K562 (cell line): ENCODE measurements around the gene KNDC1. TPM values are rescaled to one million over a fixed set of nuclear protein-coding genes. Genes with fewer than 3 reads are reported as not detected.

Experiments
- ATAC-seq: fragments of 200-7000 bp; cut with Tn5 transposase; 3 replicates; pipeline ENCODE4 v1.9.1; 2020; ENCODE audit warnings: moderate library complexity
- BruUV-seq: library from RNA; stranded (reverse); fragments of 400-500 nt; replicated peaks from 2 replicates; lab custom pipeline; 2021; lab: Mats Ljungman, UMichigan
- CTCF ChIA-PET: fragments of 300-600 bp; formaldehyde crosslinking; extraction: SDS; loops from one replicate; lab custom pipeline; 2021; ENCODE audit warnings: low intra/inter-chr PET ratio; lab: Yijun Ruan, JAX
- POLR2A ChIA-PET: fragments of 300-600, 350-650 bp; sonication (Branson Sonifier 250); formaldehyde crosslinking; extraction: SDS; loops from one replicate; lab custom pipeline; 2021; ENCODE audit warnings: antibody characterized with exemption, inconsistent platforms; lab: Yijun Ruan, JAX
- DNase-seq, 4 experiments: peaks; one replicate each; pipeline versions ENCODE4 v3.0.0 to v3.0.0-alpha.2; 2011 to 2018; ENCODE audit warnings: low spot score in 3 of 4, mixed read lengths in 3 of 4; ENCODE audit errors: extremely low read depth in 1 of 4
- FAIRE-seq: peaks from 2 replicates; lab custom pipeline; 2011; peaks lifted over from hg19 to GRCh38; lab: Jason Lieb, UNC
- H2AFZ ChIP-seq: 2 replicates; pipeline ENCODE4 v1.6.0; 2011; ENCODE audit warnings: low read depth, low read length, control low read depth, inconsistent platforms
- H3K27ac ChIP-seq: fragments of 200-600 bp; 3 replicates; pipeline ENCODE4 v1.8.0; 2011; ENCODE audit warnings: low read depth, mild to moderate bottlenecking, control low read depth, inconsistent platforms, low read length, moderate library complexity, mixed read lengths; ENCODE audit errors: extremely low read depth
- H3K27me3 ChIP-seq, 2 experiments: fragments of 300-600 bp in 1 of 2; 2 replicates in 1 of 2; 3 replicates in 1 of 2; pipeline versions ENCODE4 v1.6.0 to v1.8.0; 2011; ENCODE audit warnings: inconsistent platforms in 2 of 2, low read length in 2 of 2, mild to moderate bottlenecking in 1 of 2, mixed read lengths in 1 of 2, moderate library complexity in 1 of 2; ENCODE audit not compliant: control insufficient read depth in 2 of 2, insufficient read depth in 2 of 2
- H3K36me3 ChIP-seq: fragments of 300-600 bp; 3 replicates; pipeline ENCODE4 v1.8.0; 2011; ENCODE audit warnings: mild to moderate bottlenecking, low read length, inconsistent platforms; ENCODE audit not compliant: control insufficient read depth, insufficient read depth
- H3K4me1 ChIP-seq, 2 experiments: fragments of 200-600 bp in 1 of 2; replicated peaks in 1 of 2; 2 replicates in 1 of 2; 3 replicates in 1 of 2; pipeline versions ENCODE4 v1.5.1 to v1.8.0; 2011; ENCODE audit warnings: inconsistent platforms in 2 of 2, low read length in 2 of 2, mild to moderate bottlenecking in 1 of 2, mixed read lengths in 1 of 2, moderate library complexity in 1 of 2; ENCODE audit not compliant: control insufficient read depth in 2 of 2, insufficient read depth in 2 of 2
- H3K4me2 ChIP-seq: 2 replicates; pipeline ENCODE4 v1.6.1; 2011; ENCODE audit warnings: low read length, control low read depth, inconsistent platforms, mixed read lengths; ENCODE audit not compliant: insufficient read depth
- H3K4me3 ChIP-seq: fragments of 200-600 bp; sonication (generic), shearing (Covaris generic); 2 replicates; pipeline ENCODE4 v1.5.1; 2016; ENCODE audit warnings: control low read depth, inconsistent platforms
- H3K79me2 ChIP-seq: fragments of 200-600 bp; 3 replicates; pipeline ENCODE4 v1.8.0; 2011; ENCODE audit warnings: low read length, inconsistent platforms; ENCODE audit not compliant: control insufficient read depth, insufficient read depth
- H3K9ac ChIP-seq, 2 experiments: 2 replicates each; pipeline versions ENCODE4 v1.6.0 to v1.6.1; 2011; ENCODE audit warnings: low read depth in 2 of 2, low read length in 2 of 2, control low read depth in 1 of 2, inconsistent platforms in 1 of 2, mild to moderate bottlenecking in 1 of 2, mixed read lengths in 1 of 2; ENCODE audit not compliant: insufficient read depth in 1 of 2
- H3K9me1 ChIP-seq: one replicate; pipeline ENCODE4 v1.6.0; 2011; ENCODE audit warnings: inconsistent platforms, mild to moderate bottlenecking, low read length, moderate library complexity; ENCODE audit not compliant: control insufficient read depth, insufficient read depth
- H3K9me3 ChIP-seq: replicated peaks from 2 replicates; pipeline ENCODE4 v1.5.1; 2011; ENCODE audit warnings: low read depth, low read length, inconsistent platforms; ENCODE audit not compliant: control insufficient read depth, insufficient read depth
- H4K20me1 ChIP-seq: replicated peaks from 2 replicates; pipeline ENCODE4 v1.6.1; 2011; ENCODE audit warnings: low read length, inconsistent platforms, mixed read lengths; ENCODE audit not compliant: control insufficient read depth, insufficient read depth
- ARID4B ChIP-seq: sonication (generic); formaldehyde crosslinking; IDR thresholded peaks from 2 replicates; pipeline ENCODE4 v1.8.0; 2022; ENCODE audit warnings: mild to moderate bottlenecking, missing genetic modification reagents
- ASH1L ChIP-seq: fragments of 450-650 bp; IDR thresholded peaks from 2 replicates; pipeline ENCODE4 v1.6.1; 2018; ENCODE audit warnings: borderline replicate concordance, mild to moderate bottlenecking, low read depth; ENCODE audit not compliant: partially characterized antibody
- ATF6 ChIP-seq: sonication (generic); formaldehyde crosslinking; IDR thresholded peaks from 2 replicates; pipeline ENCODE4 v1.4.0; 2020; ENCODE audit warnings: mild to moderate bottlenecking, missing genetic modification reagents
- BCLAF1 ChIP-seq, 2 experiments: fragments of 450-650 bp in 1 of 2; IDR thresholded peaks; 2 replicates each; pipeline ENCODE4 v1.6.1; 2011 to 2017; ENCODE audit warnings: low read depth in 2 of 2, antibody characterized with exemption in 1 of 2, borderline replicate concordance in 1 of 2, low read length in 1 of 2, mild to moderate bottlenecking in 1 of 2, mixed read lengths in 1 of 2; ENCODE audit not compliant: control insufficient read depth in 1 of 2
- CREM ChIP-seq: IDR thresholded peaks from 2 replicates; pipeline ENCODE4 v1.6.1; 2014; ENCODE audit warnings: antibody characterized with exemption, low read depth
- HCFC1 ChIP-seq: IDR thresholded peaks from 2 replicates; pipeline ENCODE4 v1.6.1; 2012; ENCODE audit warnings: low read depth, low read length, improper control_type of control experiment
- HNRNPL ChIP-seq: fragments of 200-400 bp; formaldehyde crosslinking; IDR thresholded peaks from 2 replicates; pipeline ENCODE4 v1.6.1; 2017; ENCODE audit warnings: low read depth, mild to moderate bottlenecking, low read length
- NCOA2 ChIP-seq, 2 experiments: fragments of 450-650 bp; IDR thresholded peaks; 2 replicates each; pipeline ENCODE4 v1.6.1; 2018; ENCODE audit warnings: mild to moderate bottlenecking in 2 of 2, moderate library complexity in 1 of 2; ENCODE audit not compliant: partially characterized antibody in 2 of 2
- NR4A1 ChIP-seq, 2 experiments: fragments of 250-450 bp in 1 of 2; fragments of 450-650 bp in 1 of 2; sonication (Bioruptor Pico) in 1 of 2; IDR thresholded peaks; 2 replicates each; pipeline versions ENCODE4 v1.4.0 to v1.6.1; 2016 to 2020; ENCODE audit warnings: mild to moderate bottlenecking in 2 of 2, missing compliant biosample characterization in 1 of 2, missing genetic modification characterization in 1 of 2, moderate library complexity in 1 of 2
- POLR2B ChIP-seq: fragments of 450-650 bp; IDR thresholded peaks from 2 replicates; pipeline ENCODE4 v1.6.1; 2018; ENCODE audit warnings: low read depth; ENCODE audit not compliant: partially characterized antibody
- SMARCC2 ChIP-seq: fragments of 450-650 bp; IDR thresholded peaks from 2 replicates; pipeline ENCODE4 v1.6.1; 2017; ENCODE audit warnings: antibody characterized with exemption, moderate library complexity, mild to moderate bottlenecking, low read depth
- ZBED1 ChIP-seq: IDR thresholded peaks from 2 replicates; pipeline ENCODE4 v1.6.1; 2014
- WGBS: fragments of 100-300 bp; shearing (Covaris generic); methylation state at CpG from one replicate; pipeline ENCODE4 v1.1.6; 2016; ENCODE audit warnings: low coverage, mixed read lengths; ENCODE audit not compliant: insufficient coverage; ENCODE audit errors: missing lambda C conversion rate; 5-methylcytosine and 5-hydroxymethylcytosine counted together
- in situ Hi-C: fragments of 300-500 bp; cut with MboI; formaldehyde crosslinking; loops from 4 replicates; pipeline ENCODE4 v1.15.0; 2018; ENCODE audit warnings: inconsistent platforms, mixed read lengths
- intact Hi-C: fragments of 100-400 bp; cut with micrococcal nuclease; formaldehyde crosslinking; loops from 2 replicates; pipeline ENCODE4 v1.14.2; 2022
- polyA plus RNA-seq, 8 experiments: library from polyadenylated mRNA; depleted of rRNA in 4 of 8; stranded (reverse) in 5 of 8; unstranded in 3 of 8; fragments of >200 nt; fragmentation: Nextera tagmentation in 2 of 8; fragmentation: Illumina TruSeq in 1 of 8; extraction: Ambion mirVana in 2 of 8; extraction: Trizol in 1 of 8; gene quantifications; 2 replicates each; pipeline versions ENCODE4 v1.2.1 to v1.2.3, GENCODE V29; 2011 to 2014; ENCODE audit warnings: inconsistent platforms in 1 of 8, missing spikeins in 1 of 8
- total RNA-seq, 7 experiments: library from RNA; depleted of rRNA in 6 of 7; stranded (reverse); fragments of >200 nt in 6 of 7; fragmentation: Illumina TruSeq in 2 of 7; extraction: Trizol in 2 of 7; gene quantifications; 2 replicates each; pipeline versions ENCODE4 v1.2.1 to v1.2.3, GENCODE V29; 2011 to 2021; ENCODE audit warnings: low replicate concordance in 1 of 7

The KNDC1 gene
- total and polyA plus RNA-seq, 9 of the 15 experiments (the other 6 are each of a cell fraction or from before 2014, with no cell fraction given) = 0.07 to 0.26 (median 0.11) TPM; not detected in 6

GRCh38 chr10:133209117-133209516 lies 49.1 kb downstream of the KNDC1 start:
- no TSS peak for BruUV-seq
- Histone ChIP-seq H2AFZ (no peak overlapping the region), H3K4me3 (no peak overlapping the region), H3K79me2 (no peaks in the 10 kb centered on the region), H4K20me1 (no peaks in the 10 kb centered on the region), H3K27me3 (peaks cover 4 to 40% of the 10 kb centered on the region in 2 experiments; a peak in 3 of 5 replicates), H3K9me3 (no peaks in the 10 kb centered on the region; the same call in 1 of the 2 replicates), H3K27ac (no peak overlapping the region), H3K9ac (no peak overlapping the region), H3K9me1 (no peaks in the 10 kb centered on the region), H3K36me3 (no peaks in the 10 kb centered on the region), H3K4me2 (no peak overlapping the region), H3K4me1 (peaks cover 0 to 53% of the 10 kb centered on the region in 2 experiments; a peak in 1 of 5 replicates)
- WGBS = 57% methylated on average over 8 of the region's 14 CpGs
- intact Hi-C loops (no loop called here), in situ Hi-C loops (no loop called here)
- DNase-seq (no peak), FAIRE-seq (no peak), ATAC-seq (no peak)
- ChIA-PET CTCF (no interaction called here), POLR2A (no interaction called here)
- TF ChIP-seq NCOA2 (IDR thresholded peaks at IDR 0.05; ENCODE audit: partially characterized antibody in 2 of 2) = no peak
- TF ChIP-seq ASH1L = no peak
- no peak for TF ChIP-seq ATF6
- no peak for TF ChIP-seq SMARCC2
- no peak for TF ChIP-seq POLR2B
- no peak for TF ChIP-seq BCLAF1 (IDR thresholded peaks at IDR 0.05; ENCODE audit: borderline replicate concordance in 1 of 2, control insufficient read depth in 1 of 2, low read depth in 2 of 2, low read length in 1 of 2)
- TF ChIP-seq HCFC1 = no peak
- no peak for TF ChIP-seq ARID4B (CRISPR knock-in tag)
- no peak for TF ChIP-seq HNRNPL
- TF ChIP-seq CREM = no peak
- no peak for TF ChIP-seq ZBED1
- TF ChIP-seq NR4A1 (CRISPR knock-in tag; IDR thresholded peaks at IDR 0.05) = no peak
- no peak for TF ChIP-seq NR4A1 (tag; IDR thresholded peaks at IDR 0.05)
